Left kidney (tissue), 2 donors: ENCODE measurements around the gene PRKAA2. TPM values are rescaled to one million over a fixed set of nuclear protein-coding genes. Genes with fewer than 3 reads are reported as not detected.

ENCODE experiments used
- DNase-seq: peaks from one replicate; pipeline ENCODE4 v3.0.0-alpha.2; 2013
- polyA plus RNA-seq: library from polyadenylated mRNA; unstranded; fragments of 120-200 nt; gene quantifications from one replicate; pipeline ENCODE4 v1.2.1, GENCODE V29; 2013; ENCODE audit not compliant: insufficient read length

Gene PRKAA2
- polyA plus RNA-seq, 1 donor: 22.5 TPM

DNA sequence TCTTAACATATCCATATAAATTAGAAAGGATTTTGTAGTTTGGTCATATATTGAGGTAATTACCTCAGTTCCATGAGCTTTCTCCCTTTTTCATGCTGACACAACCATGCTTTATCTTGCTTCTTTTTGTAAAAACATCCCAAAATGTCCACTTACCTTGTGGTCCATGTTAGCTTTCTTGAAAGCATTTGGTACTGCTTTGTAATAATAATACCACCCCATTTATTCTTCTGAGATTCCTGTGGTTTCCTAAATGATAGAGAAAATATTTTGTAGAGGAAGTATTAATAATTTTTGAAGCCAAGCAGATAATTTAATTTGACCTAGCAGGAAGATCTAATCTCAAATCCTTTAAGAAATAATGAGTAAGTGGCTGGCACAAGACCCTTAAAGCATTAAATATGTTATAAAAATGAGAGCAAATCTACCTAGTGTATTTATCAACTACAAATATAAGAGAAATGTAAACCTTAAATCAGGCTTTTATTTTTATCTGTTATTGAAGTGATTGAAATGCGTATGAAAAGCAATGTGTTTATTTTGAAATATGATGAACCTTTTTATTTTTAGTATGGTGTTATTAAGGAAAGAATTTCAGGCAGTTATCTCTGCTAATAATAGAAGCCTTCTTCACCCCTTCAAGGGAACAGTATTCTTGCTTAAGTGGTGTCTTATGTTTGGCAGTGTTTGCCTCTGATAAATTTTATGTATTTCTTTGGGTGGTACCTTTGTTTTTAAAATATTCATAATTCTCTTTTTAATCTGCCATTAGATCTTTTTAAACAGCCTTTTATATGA is 9.2 kb downstream of the PRKAA2 start:
- DNase-seq: no peak

DNA sequence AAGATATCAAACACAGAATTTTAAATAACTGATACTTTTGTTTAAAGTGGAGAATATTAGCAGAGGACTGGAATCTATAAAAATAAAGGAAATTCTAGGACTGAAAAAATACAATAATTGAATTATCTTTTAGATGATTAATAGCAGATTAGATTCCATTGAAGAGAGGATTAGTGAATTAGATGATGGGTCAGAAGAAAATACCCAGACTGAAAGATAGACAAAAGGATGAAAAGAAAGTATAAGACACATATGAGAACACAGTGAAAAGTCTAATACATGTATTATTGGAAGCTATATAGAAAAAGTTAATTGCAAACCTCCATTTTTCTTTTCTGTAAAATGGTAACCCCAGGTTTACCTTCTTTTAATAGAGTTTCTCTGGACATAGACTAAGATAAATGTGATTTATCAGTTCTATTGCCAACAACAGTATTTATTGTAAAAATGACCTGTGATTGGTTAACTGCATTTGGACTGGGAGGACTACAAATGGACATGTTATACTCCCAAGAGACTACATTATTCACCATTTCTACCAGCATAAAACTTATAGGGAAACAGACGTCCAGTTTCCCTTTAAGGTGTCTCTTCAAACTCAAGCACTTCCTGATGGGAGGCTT is 11.0 kb downstream of the PRKAA2 start:
- no peak for DNase-seq

DNA sequence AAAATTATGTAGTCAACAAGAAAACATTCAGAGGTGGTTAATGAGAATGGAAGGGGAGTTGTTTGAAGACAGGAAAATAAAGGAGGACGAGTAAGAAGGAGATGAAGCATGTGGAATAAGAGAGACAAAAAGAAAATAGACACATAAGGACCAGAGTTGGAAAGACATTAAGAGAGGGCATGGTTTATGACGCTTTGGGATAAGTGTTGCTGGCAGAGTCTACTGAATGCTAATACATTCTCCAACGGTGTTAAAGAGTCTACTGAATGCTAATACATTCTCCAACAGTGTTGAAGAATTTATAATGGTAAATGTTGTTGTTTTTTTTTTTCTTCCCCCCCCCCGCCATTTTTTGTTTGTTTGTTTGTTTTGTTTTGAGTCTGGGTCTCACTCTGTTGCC is 13.1 kb downstream of the PRKAA2 start:
- no peak for DNase-seq

DNA sequence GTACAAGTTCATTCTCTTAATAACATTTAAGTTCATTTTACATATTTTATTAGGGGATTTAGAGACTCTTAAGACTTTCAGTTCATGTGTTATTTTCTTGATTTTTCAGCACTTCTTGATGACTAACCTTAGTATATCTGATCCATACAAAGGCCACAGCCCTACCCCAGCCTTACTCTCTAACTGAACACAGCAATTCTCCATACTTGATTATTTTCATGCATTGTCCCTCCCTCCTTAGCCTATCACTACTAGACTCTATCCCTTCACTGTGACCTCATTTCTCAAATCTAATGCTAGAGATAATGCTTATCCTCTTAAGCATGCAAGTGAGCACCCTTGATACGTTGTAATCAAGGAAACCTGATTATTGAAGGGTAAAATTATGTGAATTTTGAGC is 15.2 kb downstream of the PRKAA2 start:
- DNase-seq: no peak

GRCh38 chr1:56663846-56664245 is 18.7 kb downstream of the PRKAA2 start:
- DNase-seq: no peak

DNA sequence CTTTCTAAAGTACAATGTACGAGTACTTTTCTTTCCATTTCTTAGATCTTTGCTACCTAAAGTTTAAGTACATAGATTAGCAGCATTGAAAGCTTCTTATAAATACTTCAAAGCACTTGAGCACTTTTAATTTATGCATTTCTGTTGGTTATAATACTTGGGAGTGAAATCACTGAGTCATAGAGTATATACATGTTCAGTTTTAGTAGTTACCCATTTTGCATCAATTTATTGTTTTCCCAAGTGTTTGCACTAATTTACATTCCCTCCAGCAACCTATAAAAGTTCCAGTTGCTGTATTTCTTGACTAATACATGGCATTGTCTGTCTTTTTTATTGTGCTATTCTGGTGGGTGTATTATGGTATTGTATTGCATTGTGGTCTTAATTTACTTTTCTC is 20.3 kb downstream of the PRKAA2 start:
- DNase-seq: no peak

- no peak for DNase-seq
Observed at GRCh38 chr1:56666112-56666608, 21.0 kb downstream of the PRKAA2 start.

DNA sequence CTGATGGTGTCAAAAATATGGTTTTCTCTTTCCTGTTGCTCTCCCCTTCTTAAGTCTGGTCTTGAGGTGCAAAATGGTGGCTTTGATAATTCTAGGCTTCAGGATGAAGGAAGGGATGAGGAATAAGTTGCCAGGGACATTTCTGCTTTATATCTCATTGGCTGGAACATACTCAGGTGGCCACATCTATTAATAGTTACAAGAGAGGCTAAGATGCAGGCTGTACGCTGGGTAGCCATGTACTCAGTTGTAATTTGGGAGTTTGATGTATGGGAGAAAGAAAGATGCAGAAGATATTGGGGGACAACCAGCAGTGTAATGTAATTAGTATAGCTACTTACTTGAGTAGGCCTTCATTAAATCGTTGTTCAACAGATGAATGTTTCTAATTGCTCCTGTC is 25.2 kb downstream of the PRKAA2 start:
- DNase-seq: no peak

GRCh38 chr1:56671085-56671484 is 26.0 kb downstream of the PRKAA2 start:
- DNase-seq: no peak

DNA sequence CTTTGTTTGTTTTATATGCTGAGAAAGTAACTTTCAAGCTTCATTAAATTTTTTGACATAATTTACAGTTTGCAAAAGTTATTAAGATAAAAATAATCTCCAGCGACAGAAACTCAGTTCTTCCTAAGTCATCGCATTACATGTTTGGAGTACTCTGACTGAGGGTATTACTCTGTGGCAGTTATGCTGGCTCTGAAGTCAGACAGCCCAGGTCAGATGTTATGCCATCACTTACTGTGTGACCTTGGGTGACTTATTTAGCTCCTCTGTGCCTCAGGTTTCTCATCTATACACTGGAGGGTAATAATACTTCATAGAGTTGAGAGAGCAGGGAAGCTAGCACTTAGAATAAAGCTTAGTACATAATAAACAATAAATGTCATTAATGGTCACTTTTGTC is 26.4 kb downstream of the PRKAA2 start:
- DNase-seq: no peak

DNA sequence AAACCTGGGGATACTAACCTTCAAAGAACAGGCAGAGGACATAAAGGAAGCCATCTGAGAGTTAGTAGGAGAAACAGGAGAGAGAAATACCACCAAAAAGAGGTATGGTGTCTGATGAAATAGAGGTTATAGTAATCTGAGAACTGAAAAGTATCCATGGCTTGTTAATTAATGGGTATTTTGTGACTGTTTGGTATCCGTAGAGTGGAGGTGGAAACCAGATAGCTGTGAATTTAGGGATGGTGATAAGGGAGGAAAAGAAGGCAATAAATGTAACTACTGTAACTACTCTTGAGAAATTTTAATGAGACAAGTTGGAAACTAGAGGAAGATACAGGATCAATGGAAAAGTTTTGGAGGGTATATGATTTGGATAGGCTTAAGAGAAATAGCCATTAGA is 27.5 kb downstream of the PRKAA2 start:
- no peak for DNase-seq

GRCh38 chr1:56675763-56676162 is 30.6 kb downstream of the PRKAA2 start:
- no peak for DNase-seq

- DNase-seq: no peak
Observed at GRCh38 chr1:56676571-56677035, 31.5 kb downstream of the PRKAA2 start.

GRCh38 chr1:56683569-56683968 is 38.5 kb downstream of the PRKAA2 start:
- no peak for DNase-seq

DNA sequence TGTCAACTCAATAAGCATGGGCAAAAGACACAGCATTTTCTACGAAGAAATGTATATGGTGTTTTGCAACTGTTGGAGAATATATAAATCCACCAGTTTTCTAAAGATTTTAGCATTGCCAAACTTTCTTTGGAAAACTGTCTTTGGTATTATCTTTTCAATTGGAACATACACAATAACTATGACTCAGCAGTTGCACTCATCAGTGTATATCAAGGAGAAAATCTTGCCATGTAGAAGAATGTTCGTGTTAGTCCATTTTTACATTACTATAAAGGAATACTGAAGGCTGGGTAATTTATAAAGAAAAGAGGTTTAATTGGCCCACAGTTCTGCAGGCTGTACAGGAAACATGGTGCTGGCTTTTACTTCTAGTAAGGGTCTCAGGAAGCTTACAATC is 41.1 kb downstream of the PRKAA2 start:
- no peak for DNase-seq

DNA sequence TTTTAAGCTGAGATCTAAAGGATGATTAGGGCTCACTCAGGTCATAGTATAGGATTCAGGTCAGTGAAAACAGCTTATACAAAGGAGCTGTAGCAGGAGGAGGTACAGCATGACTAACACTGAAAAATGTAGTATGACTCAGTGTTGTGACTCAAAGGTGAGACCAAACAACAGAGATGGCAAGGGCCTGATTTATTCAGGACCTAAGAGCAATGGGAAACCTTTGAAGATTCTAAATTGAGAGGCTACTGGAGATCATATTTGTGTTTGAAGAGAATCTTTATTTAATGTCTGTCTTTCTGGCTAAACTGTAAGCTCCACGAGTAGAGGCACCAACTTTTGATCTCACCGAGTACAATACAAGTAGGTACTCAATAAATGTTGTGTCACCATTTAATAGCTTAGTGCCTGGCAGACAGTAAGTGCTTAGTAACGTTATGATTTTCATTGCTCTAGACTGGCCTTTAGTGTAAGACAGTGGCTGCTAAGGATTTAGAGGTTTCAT is 43.5 kb downstream of the PRKAA2 start:
- no peak for DNase-seq

DNA sequence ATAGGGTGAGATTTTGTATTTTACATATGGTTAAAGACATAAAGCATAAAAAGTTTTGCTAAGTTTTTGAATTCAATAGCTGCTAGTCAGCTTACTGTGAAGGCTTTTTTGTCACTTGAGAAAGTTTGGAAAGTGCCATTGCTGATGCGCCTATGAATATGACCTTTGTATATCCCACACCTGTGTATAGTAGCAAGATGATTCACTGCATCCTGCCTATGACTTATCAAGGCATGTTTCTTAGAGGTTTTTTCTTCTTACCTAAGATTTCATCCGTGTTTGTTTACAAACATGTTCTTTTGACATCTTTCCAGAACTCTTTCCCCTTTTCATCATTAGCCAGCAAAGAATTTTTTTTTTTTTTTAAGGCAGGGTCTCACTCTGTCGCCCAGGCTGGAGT is 51.5 kb downstream of the PRKAA2 start:
- no peak for DNase-seq

- no peak for DNase-seq
Observed at GRCh38 chr1:56703747-56704146, 58.6 kb downstream of the PRKAA2 start.

DNA sequence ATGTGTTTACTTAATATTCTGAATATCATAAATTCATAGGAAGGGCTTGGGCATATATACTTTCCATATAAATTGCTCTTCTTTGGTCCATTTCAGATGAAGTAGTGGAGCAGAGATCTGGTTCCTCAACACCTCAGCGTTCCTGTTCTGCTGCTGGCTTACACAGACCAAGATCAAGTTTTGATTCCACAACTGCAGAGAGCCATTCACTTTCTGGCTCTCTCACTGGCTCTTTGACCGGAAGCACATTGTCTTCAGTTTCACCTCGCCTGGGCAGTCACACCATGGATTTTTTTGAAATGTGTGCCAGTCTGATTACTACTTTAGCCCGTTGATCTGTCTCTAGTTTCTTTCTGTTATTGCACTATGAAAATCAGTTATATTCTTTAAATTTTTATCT is 62.3 kb downstream of the PRKAA2 start:
- no peak for DNase-seq

DNA sequence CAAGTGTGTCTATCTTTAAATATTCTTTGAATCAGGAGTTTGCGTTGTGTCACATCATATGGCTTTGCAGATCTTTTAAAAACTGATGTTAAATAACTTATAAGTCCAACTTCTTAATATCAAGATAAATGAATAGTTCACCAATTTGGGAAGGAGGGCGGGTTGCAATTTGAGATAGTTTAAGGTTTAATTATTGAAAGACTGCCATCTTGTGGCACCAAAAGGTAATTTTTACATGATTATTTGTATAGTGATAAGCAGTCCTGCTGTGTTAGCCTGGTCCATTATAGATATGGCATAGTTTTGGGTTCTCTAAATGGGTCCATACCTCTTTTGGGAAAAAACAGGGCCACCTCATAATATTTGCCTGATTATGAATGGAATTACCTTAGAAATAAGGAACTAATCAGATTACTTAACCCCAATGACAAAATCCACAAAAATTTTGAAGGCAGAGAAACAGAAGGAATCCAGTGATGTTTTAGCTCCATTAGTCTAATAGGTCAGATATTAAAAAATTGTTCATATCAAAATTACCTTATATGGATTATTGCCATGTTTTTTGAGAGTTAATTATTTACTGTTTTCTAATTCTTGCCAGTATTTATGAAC is 64.3 kb downstream of the PRKAA2 start:
- DNase-seq: peak; percentile 65

- no peak for DNase-seq
Observed at GRCh38 chr1:56709995-56710394, 64.9 kb downstream of the PRKAA2 start.

- no peak for DNase-seq
Observed at GRCh38 chr1:56710646-56711045, 65.5 kb downstream of the PRKAA2 start.

GRCh38 chr1:56712150-56712549 is 67.0 kb downstream of the PRKAA2 start:
- DNase-seq: no peak
